Measurements from ENCODE around the gene BNIP5. TPM values are rescaled to one million over a fixed set of nuclear protein-coding genes. Genes with fewer than 3 reads are reported as not detected.

BNIP5 gene
- total and polyA plus RNA-seq, 8 donors, result 2.4 to 14.8 (median 4.6) TPM

GRCh38 chr6:36266913-36267644 is 69.6 kb downstream of the BNIP5 start:
- DNase-seq, result no peak
- H3K36me3 ChIP-seq, result no peaks in the 10 kb centered on the region
- H3K27me3 ChIP-seq, result peaks cover 0 to 31% (median 8%) of the 10 kb centered on the region in 3 donors
- H3K27ac ChIP-seq, result no peak overlapping the region
- peaks cover 0 to 10% (median 10%) of the 10 kb centered on the region in 4 donors for H3K9me3 ChIP-seq
- intact Hi-C loops (cut with DNase I; ENCODE audit: low total_unique reads), result no loop called here
- 87 to 92% (median 89%) methylated on average over 13 of the region's 13 CpGs for WGBS, 5 donors
- no peak overlapping the region for H3K4me3 ChIP-seq
- no peak for TF ChIP-seq POLR2A (IDR thresholded peaks at IDR 0.05)
- TF ChIP-seq POLR2AphosphoS5 (IDR thresholded peaks at IDR 0.05), result no peak
- TF ChIP-seq EP300 (IDR thresholded peaks at IDR 0.05), result no peak
- no peak for TF ChIP-seq CTCF (IDR thresholded peaks at IDR 0.05)
- peaks cover 0 to 12% (median 8%) of the 10 kb centered on the region in 4 donors for H3K4me1 ChIP-seq

Other genes starting within 250 kb of the BNIP5 start
- gene MAPK13, start 206.4 kb downstream of the BNIP5 start, total RNA-seq, result 10 to 100 TPM; 19.8 to 95.9 (median 33.0) TPM
- gene MAPK13, start 206.4 kb downstream of the BNIP5 start, polyA plus RNA-seq, result 10 to 100 TPM; 28.7 to 57.1 (median 35.9) TPM
- 100 to 1,000 TPM in 1 of 5 donors, 10 to 100 TPM in 4; 19.5 to 343 (median 59.7) TPM for gene BRPF3, start 140.1 kb downstream of the BNIP5 start, total RNA-seq
- 10 to 100 TPM in 2 of 3 donors, 1 to 10 TPM in 1; 7.0 to 17.6 (median 12.7) TPM for gene BRPF3, start 140.1 kb downstream of the BNIP5 start, polyA plus RNA-seq
- under 1 TPM in 1 of 5 donors, not detected in 4; 0.58 TPM for gene PNPLA1, start 66.8 kb downstream of the BNIP5 start, total RNA-seq
- gene PNPLA1, start 66.8 kb downstream of the BNIP5 start, polyA plus RNA-seq, result 1 to 10 TPM in 1 of 3 donors, under 1 TPM in 2; 0.38 to 2.2 (median 0.61) TPM
- gene ETV7, start 50.8 kb upstream of the BNIP5 start, total RNA-seq, result 10 to 100 TPM in 1 of 5 donors, 1 to 10 TPM in 2, under 1 TPM in 1, not detected in 1; 0.37 to 20.4 (median 3.1) TPM
- 1 to 10 TPM; 2.6 to 7.9 (median 7.1) TPM for gene ETV7, start 50.8 kb upstream of the BNIP5 start, polyA plus RNA-seq
- not detected for gene PXT1, start 106.0 kb upstream of the BNIP5 start, total RNA-seq
- not detected for gene PXT1, start 106.0 kb upstream of the BNIP5 start, polyA plus RNA-seq
- 10 to 100 TPM; 18.4 to 72.7 (median 20.3) TPM for gene KCTD20, start 106.1 kb upstream of the BNIP5 start, total RNA-seq
- gene KCTD20, start 106.1 kb upstream of the BNIP5 start, polyA plus RNA-seq, result 10 to 100 TPM; 10.3 to 20.4 (median 16.3) TPM
- 10 to 100 TPM; 20.4 to 63.7 (median 26.3) TPM for gene STK38, start 210.6 kb upstream of the BNIP5 start, total RNA-seq
- 10 to 100 TPM; 14.1 to 24.9 (median 19.1) TPM for gene STK38, start 210.6 kb upstream of the BNIP5 start, polyA plus RNA-seq

All from stomach (tissue), 9 donors.